Measurements from ENCODE around the gene WDR35. TPM values are rescaled to one million over a fixed set of nuclear protein-coding genes. Genes with fewer than 3 reads are reported as not detected.

WDR35 gene
- total and polyA plus RNA-seq, 10 of the 15 experiments (the other 5 are each of a cell fraction or from before 2014, with no cell fraction given): 3.0 to 9.3 (median 6.3) TPM

GRCh38 chr2:19933351-19933981 is 56.4 kb downstream of the WDR35 start (continued):
- TF ChIP-seq ASH2L (IDR thresholded peaks at IDR 0.05; ENCODE audit: borderline replicate concordance, low read depth) (no peak), LARP7 (IDR thresholded peaks at IDR 0.05) (no peak), SMC3 (IDR thresholded peaks at IDR 0.05; ENCODE audit: borderline replicate concordance, low read length) (no peak), MEF2B (IDR thresholded peaks at IDR 0.05; ENCODE audit: partially characterized antibody, poor library complexity, severe bottlenecking) (no peak), KAT2A (conservative IDR thresholded peaks at IDR 0.05; ENCODE audit: control insufficient read depth, low read depth, low read length) (no peak), ZNF384 (IDR thresholded peaks at IDR 0.05; ENCODE audit: borderline replicate concordance, low read depth, low read length) (no peak)
- TF ChIP-seq, protein P1, sequence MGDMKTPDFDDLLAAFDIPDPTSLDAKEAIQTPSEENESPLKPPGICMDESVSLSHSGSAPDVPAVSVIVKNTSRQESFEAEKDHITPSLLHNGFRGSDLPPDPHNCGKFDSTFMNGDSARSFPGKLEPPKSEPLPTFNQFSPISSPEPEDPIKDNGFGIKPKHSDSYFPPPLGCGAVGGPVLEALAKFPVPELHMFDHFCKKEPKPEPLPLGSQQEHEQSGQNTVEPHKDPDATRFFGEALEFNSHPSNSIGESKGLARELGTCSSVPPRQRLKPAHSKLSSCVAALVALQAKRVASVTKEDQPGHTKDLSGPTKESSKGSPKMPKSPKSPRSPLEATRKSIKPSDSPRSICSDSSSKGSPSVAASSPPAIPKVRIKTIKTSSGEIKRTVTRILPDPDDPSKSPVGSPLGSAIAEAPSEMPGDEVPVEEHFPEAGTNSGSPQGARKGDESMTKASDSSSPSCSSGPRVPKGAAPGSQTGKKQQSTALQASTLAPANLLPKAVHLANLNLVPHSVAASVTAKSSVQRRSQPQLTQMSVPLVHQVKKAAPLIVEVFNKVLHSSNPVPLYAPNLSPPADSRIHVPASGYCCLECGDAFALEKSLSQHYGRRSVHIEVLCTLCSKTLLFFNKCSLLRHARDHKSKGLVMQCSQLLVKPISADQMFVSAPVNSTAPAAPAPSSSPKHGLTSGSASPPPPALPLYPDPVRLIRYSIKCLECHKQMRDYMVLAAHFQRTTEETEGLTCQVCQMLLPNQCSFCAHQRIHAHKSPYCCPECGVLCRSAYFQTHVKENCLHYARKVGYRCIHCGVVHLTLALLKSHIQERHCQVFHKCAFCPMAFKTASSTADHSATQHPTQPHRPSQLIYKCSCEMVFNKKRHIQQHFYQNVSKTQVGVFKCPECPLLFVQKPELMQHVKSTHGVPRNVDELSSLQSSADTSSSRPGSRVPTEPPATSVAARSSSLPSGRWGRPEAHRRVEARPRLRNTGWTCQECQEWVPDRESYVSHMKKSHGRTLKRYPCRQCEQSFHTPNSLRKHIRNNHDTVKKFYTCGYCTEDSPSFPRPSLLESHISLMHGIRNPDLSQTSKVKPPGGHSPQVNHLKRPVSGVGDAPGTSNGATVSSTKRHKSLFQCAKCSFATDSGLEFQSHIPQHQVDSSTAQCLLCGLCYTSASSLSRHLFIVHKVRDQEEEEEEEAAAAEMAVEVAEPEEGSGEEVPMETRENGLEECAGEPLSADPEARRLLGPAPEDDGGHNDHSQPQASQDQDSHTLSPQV (IDR thresholded peaks at IDR 0.05): no peak

- FAIRE-seq: no peak
- peaks cover 0 to 10% of the 10 kb centered on the region in 2 experiments; a peak in 2 of 4 replicates for H3K36me3 ChIP-seq (ENCODE audit: control insufficient read depth in 2 of 2, insufficient read depth in 2 of 2, low read length in 1 of 2)
Measured at GRCh38 chr2:19932928-19933327, 57.0 kb downstream of the WDR35 start.

More at GRCh38 chr2:19932928-19933327, 57.0 kb downstream of the WDR35 start:
- no peak overlapping the region for H3K4me2 ChIP-seq (ENCODE audit: control insufficient read depth, insufficient read depth)
- POLR2A ChIA-PET: interaction anchor here (1.9 kb wide), 1 partner anchor 34 kb away, joined by 6 read pairs; no protein-coding TSS in a partner anchor
- no peak overlapping the region for H2AFZ ChIP-seq (ENCODE audit: control insufficient read depth, low read depth, low read length)
- intact Hi-C loops (cut with micrococcal nuclease; ENCODE audit: unreplicated experiment) (no loop called here), in situ Hi-C loops (cut with MboI) (no loop called here)
- no peaks in the 10 kb centered on the region for H3K4me1 ChIP-seq (ENCODE audit: control insufficient read depth, insufficient read depth, low read length)
- CTCF ChIA-PET: interaction anchor here (0.7 to 1.9 kb wide), 7 partner anchors 10 to 38 kb away, joined by 3 to 6 read pairs (median 4); no protein-coding TSS in a partner anchor
- H3K79me2 ChIP-seq (ENCODE audit: control insufficient read depth, insufficient read depth, low read length): no peaks in the 10 kb centered on the region
- WGBS (ENCODE audit: insufficient coverage, insufficient replicate concordance, low lambda C conversion rate, missing lambda C conversion rate): 97% methylated on average over 2 of the region's 2 CpGs
- no peak overlapping the region for H3K4me3 ChIP-seq
- TF ChIP-seq EP300 (IDR thresholded peaks at IDR 0.05; ENCODE audit: borderline replicate concordance in 1 of 2, control insufficient read depth in 1 of 2, low read depth in 2 of 2, low read length in 2 of 2): 0 out of 4 replicates have a peak, but pooled peaks of 1 of the 2 experiments have one; percentile 9
- no peak for TF ChIP-seq ZNF384 (IDR thresholded peaks at IDR 0.05; ENCODE audit: borderline replicate concordance, low read depth, low read length)
- H3K27ac ChIP-seq (ENCODE audit: control insufficient read depth, insufficient read depth): no peak overlapping the region
- peaks cover 2% of the 10 kb centered on the region; the same call in 2 of the 3 replicates for H3K9me3 ChIP-seq (replicated peaks; ENCODE audit: control insufficient read depth, insufficient read depth, low read length)
- no peak for DNase-seq (ENCODE audit: low read depth, low spot score)
- BruUV-seq (replicated peaks): no TSS peak
- H3K9ac ChIP-seq (ENCODE audit: control insufficient read depth, insufficient read depth, low read length): no peak overlapping the region
- H4K20me1 ChIP-seq (ENCODE audit: control insufficient read depth, insufficient read depth): no peaks in the 10 kb centered on the region
- H3K27me3 ChIP-seq (replicated peaks in 1 of 2; ENCODE audit: control insufficient read depth in 2 of 2, insufficient read depth in 2 of 2, low read length in 1 of 2): no peaks in the 10 kb centered on the region
- peak; percentile 71; the same call in 1 of the 3 replicates for ATAC-seq
- SMC1A ChIA-PET (ENCODE audit: uncharacterized antibody, unreplicated experiment): interaction anchor here (0.6 to 2.5 kb wide), 9 partner anchors 8 to 291 kb away, joined by 3 to 14 read pairs (median 4); no protein-coding TSS in a partner anchor
- RAD21 ChIA-PET (ENCODE audit: unreplicated experiment): interaction anchor here (0.9 to 1.6 kb wide), 6 partner anchors 23 to 55 kb away, joined by 3 to 6 read pairs (median 3); no protein-coding TSS in a partner anchor

Measured in GM12878 (cell line).